ENCODE data around the gene ZNF662.
A peak's percentile ranks its signal among the peaks of the same experiment; 100 is the strongest.

ZNF662 gene

DNA sequence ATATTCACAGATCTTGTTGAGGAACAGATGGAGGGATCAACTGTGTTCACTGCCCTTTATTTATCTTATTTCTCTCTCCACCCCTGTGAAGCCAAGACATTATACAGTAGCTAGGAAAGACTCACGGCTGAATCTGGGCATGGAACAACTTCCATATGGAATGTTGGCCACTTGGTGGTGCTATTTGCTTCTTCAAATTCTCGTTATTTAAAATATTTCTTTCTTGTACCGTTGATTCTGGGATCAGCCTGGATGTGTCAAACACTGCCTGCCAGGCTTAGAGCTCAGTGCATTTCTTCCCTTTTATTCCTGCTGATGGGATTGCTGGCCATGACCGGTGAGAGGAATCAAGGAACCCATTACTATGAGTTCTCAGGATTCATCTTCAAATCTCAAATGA, 55.7 kb downstream of the ZNF662 start:
- Histone ChIP-seq H3K36me3 (ENCODE audit: low read depth) (peaks cover 5% of the 10 kb centered on the region), H3K4me1 (ENCODE audit: insufficient read depth, poor library complexity, severe bottlenecking) (no peaks in the 10 kb centered on the region), H3K27me3 (ENCODE audit: insufficient read depth, poor library complexity, severe bottlenecking) (no peaks in the 10 kb centered on the region), H3K4me3 (ENCODE audit: severe bottlenecking) (no peak overlapping the region), H3K9me3 (ENCODE audit: severe bottlenecking) (no peaks in the 10 kb centered on the region), H3K27ac (ENCODE audit: poor library complexity, severe bottlenecking) (no peak overlapping the region)
- DNase-seq (ENCODE audit: low spot score) (no peak), ATAC-seq (ENCODE audit: low read depth) (0 out of 3 replicates have a peak, but pooled peaks have one; percentile 31)
- TF ChIP-seq, protein P1, sequence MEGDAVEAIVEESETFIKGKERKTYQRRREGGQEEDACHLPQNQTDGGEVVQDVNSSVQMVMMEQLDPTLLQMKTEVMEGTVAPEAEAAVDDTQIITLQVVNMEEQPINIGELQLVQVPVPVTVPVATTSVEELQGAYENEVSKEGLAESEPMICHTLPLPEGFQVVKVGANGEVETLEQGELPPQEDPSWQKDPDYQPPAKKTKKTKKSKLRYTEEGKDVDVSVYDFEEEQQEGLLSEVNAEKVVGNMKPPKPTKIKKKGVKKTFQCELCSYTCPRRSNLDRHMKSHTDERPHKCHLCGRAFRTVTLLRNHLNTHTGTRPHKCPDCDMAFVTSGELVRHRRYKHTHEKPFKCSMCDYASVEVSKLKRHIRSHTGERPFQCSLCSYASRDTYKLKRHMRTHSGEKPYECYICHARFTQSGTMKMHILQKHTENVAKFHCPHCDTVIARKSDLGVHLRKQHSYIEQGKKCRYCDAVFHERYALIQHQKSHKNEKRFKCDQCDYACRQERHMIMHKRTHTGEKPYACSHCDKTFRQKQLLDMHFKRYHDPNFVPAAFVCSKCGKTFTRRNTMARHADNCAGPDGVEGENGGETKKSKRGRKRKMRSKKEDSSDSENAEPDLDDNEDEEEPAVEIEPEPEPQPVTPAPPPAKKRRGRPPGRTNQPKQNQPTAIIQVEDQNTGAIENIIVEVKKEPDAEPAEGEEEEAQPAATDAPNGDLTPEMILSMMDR (IDR thresholded peaks at IDR 0.05; ENCODE audit: poor library complexity, severe bottlenecking): peak; percentile 72

GRCh38 chr3:42963269-42963668, 57.3 kb downstream of the ZNF662 start:
- H3K27ac ChIP-seq (ENCODE audit: poor library complexity, severe bottlenecking): no peak overlapping the region
- H3K36me3 ChIP-seq (ENCODE audit: low read depth): peaks cover 8% of the 10 kb centered on the region
- no peak for ATAC-seq (ENCODE audit: low read depth)
- TF ChIP-seq, protein P1 (IDR thresholded peaks at IDR 0.05; ENCODE audit: poor library complexity, severe bottlenecking): no peak
- DNase-seq (ENCODE audit: low spot score): no peak
- H3K27me3 ChIP-seq (ENCODE audit: insufficient read depth, poor library complexity, severe bottlenecking): no peaks in the 10 kb centered on the region
- H3K9me3 ChIP-seq (ENCODE audit: severe bottlenecking): no peaks in the 10 kb centered on the region
- no peak overlapping the region for H3K4me3 ChIP-seq (ENCODE audit: severe bottlenecking)
- no peaks in the 10 kb centered on the region for H3K4me1 ChIP-seq (ENCODE audit: insufficient read depth, poor library complexity, severe bottlenecking)

GRCh38 chr3:42964266-42964665, 58.3 kb downstream of the ZNF662 start:
- H3K4me1 ChIP-seq (ENCODE audit: insufficient read depth, poor library complexity, severe bottlenecking): no peaks in the 10 kb centered on the region
- no peak for ATAC-seq (ENCODE audit: low read depth)

More at GRCh38 chr3:42964266-42964665, 58.3 kb downstream of the ZNF662 start:
- H3K36me3 ChIP-seq (ENCODE audit: low read depth): peaks cover 8% of the 10 kb centered on the region
- H3K27ac ChIP-seq (ENCODE audit: poor library complexity, severe bottlenecking): no peak overlapping the region
- H3K4me3 ChIP-seq (ENCODE audit: severe bottlenecking): no peak overlapping the region
- TF ChIP-seq, protein P1 (IDR thresholded peaks at IDR 0.05; ENCODE audit: poor library complexity, severe bottlenecking): no peak
- DNase-seq (ENCODE audit: low spot score): no peak
- no peaks in the 10 kb centered on the region for H3K9me3 ChIP-seq (ENCODE audit: severe bottlenecking)
- no peaks in the 10 kb centered on the region for H3K27me3 ChIP-seq (ENCODE audit: insufficient read depth, poor library complexity, severe bottlenecking)
